Activated naive CD4-positive, alpha-beta T cell treated with anti-CD3 and anti-CD28 coated beads, Interleukin-2, amount 50 U/mL, for 72 hours (primary cell): ENCODE measurements around the gene FAF1. TPM values are rescaled to one million over a fixed set of nuclear protein-coding genes. Genes with fewer than 3 reads are reported as not detected.
A peak's percentile ranks its signal among the peaks of the same experiment; 100 is the strongest.
"Not testable (repeated sequence)": the region's sequence is repeated elsewhere in the genome, so short reads cannot be mapped to it uniquely, and the experiment has no call there.

Source experiments
- ATAC-seq, 2 donors: fragments of 150-1000 bp; cut with Tn5 transposase; 2 replicates each; pipeline ENCODE4 v1.10.0; 2021; ENCODE audit warnings: mild to moderate bottlenecking in 2 of 2, moderate library complexity in 2 of 2
- DNase-seq, 2 donors: peaks; one replicate each; pipeline ENCODE4 v3.0.0; 2021 to 2022; ENCODE audit warnings: low spot score in 2 of 2
- H3K27ac Mint-ChIP-seq, 2 donors: one replicate each; pipeline ENCODE4 v1.8.0; 2022; ENCODE audit warnings: mild to moderate bottlenecking in 2 of 2, mixed read lengths in 2 of 2
- H3K36me3 Mint-ChIP-seq, 2 donors: one replicate each; pipeline ENCODE4 v1.8.0; 2022; ENCODE audit warnings: mixed read lengths in 2 of 2
- H3K9me3 Mint-ChIP-seq, 2 donors: one replicate each; pipeline ENCODE4 v1.8.0; 2022; ENCODE audit warnings: mixed read lengths in 2 of 2
- total RNA-seq, 2 donors: library from RNA; stranded (reverse); gene quantifications; one replicate each; pipeline ENCODE4 v1.2.3, GENCODE V29; 2022

FAF1 gene
- total RNA-seq, 2 donors from 2014 or later = 58.1 to 101 TPM

- ATAC-seq (no peak), DNase-seq (no peak)
- Mint-ChIP-seq H3K36me3 (peaks cover 0 to 15% of the 10 kb centered on the region in 2 donors), H3K27ac (no peak overlapping the region), H3K9me3 (no peaks in the 10 kb centered on the region)
Observed at GRCh38 chr1:50591598-50591997, 368.5 kb downstream of the FAF1 start.

- peaks cover 0 to 11% of the 10 kb centered on the region in 2 donors for H3K36me3 Mint-ChIP-seq
Observed at GRCh38 chr1:50582346-50582745, 377.7 kb downstream of the FAF1 start.

GRCh38 chr1:50570066-50570468 lies 390.0 kb downstream of the FAF1 start:
- no peak for DNase-seq
- no peak for ATAC-seq
- Mint-ChIP-seq H3K9me3 (no peaks in the 10 kb centered on the region), H3K27ac (no peak overlapping the region), H3K36me3 (peaks cover 4 to 7% of the 10 kb centered on the region in 2 donors)

More at GRCh38 chr1:50582346-50582745, 377.7 kb downstream of the FAF1 start:
- ATAC-seq = no peak
- H3K27ac Mint-ChIP-seq = no peak overlapping the region
- H3K9me3 Mint-ChIP-seq = no peaks in the 10 kb centered on the region
- no peak for DNase-seq

GRCh38 chr1:50568782-50569181 lies 391.3 kb downstream of the FAF1 start:
- Mint-ChIP-seq H3K27ac (no peak overlapping the region), H3K9me3 (no peaks in the 10 kb centered on the region), H3K36me3 (peaks cover 4 to 7% of the 10 kb centered on the region in 2 donors)
- ATAC-seq (no peak), DNase-seq (no peak)

GRCh38 chr1:50566405-50566804 lies 393.7 kb downstream of the FAF1 start:
- Mint-ChIP-seq H3K36me3 (peaks cover 2 to 7% of the 10 kb centered on the region in 2 donors), H3K27ac (no peak overlapping the region)
- no peak for ATAC-seq

GRCh38 chr1:50564417-50564816 lies 395.6 kb downstream of the FAF1 start:
- Mint-ChIP-seq H3K9me3 (no peaks in the 10 kb centered on the region), H3K27ac (no peak overlapping the region), H3K36me3 (peaks cover 10 to 14% of the 10 kb centered on the region in 2 donors)
- ATAC-seq (no peak), DNase-seq (no peak)

More at GRCh38 chr1:50566405-50566804, 393.7 kb downstream of the FAF1 start:
- DNase-seq = no peak
- H3K9me3 Mint-ChIP-seq = no peaks in the 10 kb centered on the region

- H3K27ac Mint-ChIP-seq = no peak overlapping the region
- ATAC-seq (no peak), DNase-seq (no peak)
- peaks cover 10 to 14% of the 10 kb centered on the region in 2 donors for H3K36me3 Mint-ChIP-seq
- no peaks in the 10 kb centered on the region for H3K9me3 Mint-ChIP-seq
Observed at GRCh38 chr1:50562106-50562505, 398.0 kb downstream of the FAF1 start.

GRCh38 chr1:50559421-50559820 lies 400.6 kb downstream of the FAF1 start:
- DNase-seq (no peak), ATAC-seq (no peak)
- Mint-ChIP-seq H3K9me3 (no peaks in the 10 kb centered on the region), H3K27ac (no peak overlapping the region), H3K36me3 (peaks cover 10 to 20% of the 10 kb centered on the region in 2 donors)

GRCh38 chr1:50553921-50554320 lies 406.1 kb downstream of the FAF1 start:
- peaks cover 0 to 6% of the 10 kb centered on the region in 2 donors for H3K36me3 Mint-ChIP-seq
- no peak overlapping the region for H3K27ac Mint-ChIP-seq
- DNase-seq (no peak), ATAC-seq (no peak)
- H3K9me3 Mint-ChIP-seq = no peaks in the 10 kb centered on the region

- Mint-ChIP-seq H3K36me3 (no peaks in the 10 kb centered on the region), H3K27ac (no peak overlapping the region), H3K9me3 (no peaks in the 10 kb centered on the region)
- DNase-seq = no peak
- no peak for ATAC-seq
Observed at GRCh38 chr1:50548243-50548642, 411.8 kb downstream of the FAF1 start.

GRCh38 chr1:50542362-50542761 lies 417.7 kb downstream of the FAF1 start:
- peaks cover 0 to 4% of the 10 kb centered on the region in 2 donors for H3K36me3 Mint-ChIP-seq
- no peak for DNase-seq
- no peak for ATAC-seq
- no peak overlapping the region for H3K27ac Mint-ChIP-seq
- H3K9me3 Mint-ChIP-seq = no peaks in the 10 kb centered on the region

- peaks cover 0 to 4% of the 10 kb centered on the region in 2 donors for H3K36me3 Mint-ChIP-seq
- no peaks in the 10 kb centered on the region for H3K9me3 Mint-ChIP-seq
- DNase-seq (no peak), ATAC-seq (no peak)
- no peak overlapping the region for H3K27ac Mint-ChIP-seq
Observed at GRCh38 chr1:50538476-50538875, 421.6 kb downstream of the FAF1 start.

GRCh38 chr1:50531601-50532000 lies 428.5 kb downstream of the FAF1 start:
- Mint-ChIP-seq H3K27ac (no peak overlapping the region), H3K36me3 (peaks cover 12 to 17% of the 10 kb centered on the region in 2 donors), H3K9me3 (peaks cover 4 to 6% of the 10 kb centered on the region in 2 donors)
- ATAC-seq (no peak), DNase-seq (no peak)

- H3K27ac Mint-ChIP-seq = no peak overlapping the region
- ATAC-seq (no peak), DNase-seq (no peak)
- peaks cover 4 to 6% of the 10 kb centered on the region in 2 donors for H3K9me3 Mint-ChIP-seq
- peaks cover 12 to 17% of the 10 kb centered on the region in 2 donors for H3K36me3 Mint-ChIP-seq
Observed at GRCh38 chr1:50531027-50531426, 429.0 kb downstream of the FAF1 start.

GRCh38 chr1:50529510-50529909 lies 430.6 kb downstream of the FAF1 start:
- H3K27ac Mint-ChIP-seq = no peak overlapping the region
- ATAC-seq = no peak
- DNase-seq = no peak
- H3K36me3 Mint-ChIP-seq = peaks cover 24 to 27% of the 10 kb centered on the region in 2 donors
- H3K9me3 Mint-ChIP-seq = peaks cover 7 to 8% of the 10 kb centered on the region in 2 donors

- Mint-ChIP-seq H3K36me3 (peaks cover 34 to 37% of the 10 kb centered on the region in 2 donors), H3K9me3 (peaks cover 10 to 14% of the 10 kb centered on the region in 2 donors), H3K27ac (peak overlapping the region in 1 of 2 donors; percentile 37)
- ATAC-seq, DNase-seq: not testable (repeated sequence)
Observed at GRCh38 chr1:50527987-50528320, 432.1 kb downstream of the FAF1 start.

- Mint-ChIP-seq H3K9me3 (peaks cover 10 to 14% of the 10 kb centered on the region in 2 donors), H3K36me3 (peaks cover 34 to 37% of the 10 kb centered on the region in 2 donors), H3K27ac (peak overlapping the region in 1 of 2 donors; percentile 37)
- peak in 1 of 2 donors; percentile 47 for ATAC-seq
- no peak for DNase-seq
Observed at GRCh38 chr1:50527249-50527986, 432.6 kb downstream of the FAF1 start.

GRCh38 chr1:50526431-50526830 lies 433.6 kb downstream of the FAF1 start:
- Mint-ChIP-seq H3K27ac (no peak overlapping the region), H3K9me3 (peaks cover 10 to 14% of the 10 kb centered on the region in 2 donors), H3K36me3 (peaks cover 34 to 37% of the 10 kb centered on the region in 2 donors)
- DNase-seq (no peak), ATAC-seq (no peak)
